H1 (cell line): ENCODE measurements around the gene PRRC1. TPM values are rescaled to one million over a fixed set of nuclear protein-coding genes. Genes with fewer than 3 reads are reported as not detected.
A peak's percentile ranks its signal among the peaks of the same experiment; 100 is the strongest.

Experiments
- CTCF ChIA-PET: fragments of 300-600 bp; sonication (Branson Sonifier 250); formaldehyde crosslinking; loops from one replicate; lab custom pipeline; 2021; ENCODE audit not compliant: partially characterized antibody; lab: Charles Lee
- POLR2A ChIA-PET: fragments of 300-600 bp; sonication (Branson Sonifier 250); formaldehyde crosslinking; loops from one replicate; lab custom pipeline; 2021; ENCODE audit warnings: inconsistent platforms; ENCODE audit not compliant: partially characterized antibody; lab: Charles Lee
- DNase-seq, 2 experiments: peaks; one replicate each; pipeline versions ENCODE4 v3.0.0 to v3.0.0-alpha.2; 2010 to 2022; ENCODE audit warnings: low spot score in 2 of 2, low read depth in 1 of 2, mixed read lengths in 1 of 2
- FAIRE-seq: peaks from 2 replicates; lab custom pipeline; 2011; peaks lifted over from hg19 to GRCh38; lab: Jason Lieb, UNC
- H2AFZ ChIP-seq: 2 replicates; pipeline ENCODE4 v1.8.1; 2012; ENCODE audit warnings: low read length, inconsistent platforms
- H2AK5ac ChIP-seq: 2 replicates; pipeline ENCODE4 v1.6.1; 2013; ENCODE audit warnings: low read depth, low read length
- H2BK120ac ChIP-seq: replicated peaks from 2 replicates; pipeline ENCODE3; 2013; ENCODE audit warnings: low read depth, low read length, inconsistent platforms
- H2BK12ac ChIP-seq: 2 replicates; pipeline ENCODE4 v1.6.1; 2013; ENCODE audit warnings: low read depth, low read length
- H2BK15ac ChIP-seq: 2 replicates; pipeline ENCODE4 v1.6.1; 2013; ENCODE audit warnings: low read length
- H2BK20ac ChIP-seq: 2 replicates; pipeline ENCODE4 v1.6.1; 2013; ENCODE audit warnings: low read length
- H2BK5ac ChIP-seq: 2 replicates; pipeline ENCODE4 v1.6.1; 2013; ENCODE audit warnings: low read depth, low read length
- H3K14ac ChIP-seq: 2 replicates; pipeline ENCODE4 v1.6.1; 2013; ENCODE audit warnings: inconsistent platforms; ENCODE audit not compliant: insufficient read length
- H3K18ac ChIP-seq: 2 replicates; pipeline ENCODE4 v1.6.1; 2013; ENCODE audit warnings: low read length; ENCODE audit errors: extremely low read depth
- H3K23ac ChIP-seq: 2 replicates; pipeline ENCODE4 v1.6.1; 2013; ENCODE audit warnings: inconsistent platforms; ENCODE audit not compliant: insufficient read length
- H3K23me2 ChIP-seq: 2 replicates; pipeline ENCODE4 v1.6.1; 2013; ENCODE audit warnings: low read depth, low read length
- H3K27ac ChIP-seq: 2 replicates; pipeline ENCODE4 v1.6.1; 2011; ENCODE audit warnings: low read depth, low read length, inconsistent platforms
- H3K27me3 ChIP-seq, 4 experiments: replicated peaks in 1 of 4; 1 replicate in 1 of 4; 2 replicates in 3 of 4; pipeline versions ENCODE4 v1.6.1 to v1.8.1; 2011 to 2013; ENCODE audit warnings: low read length in 3 of 4, mild to moderate bottlenecking in 3 of 4, inconsistent platforms in 2 of 4, mixed read lengths in 2 of 4, moderate library complexity in 1 of 4; ENCODE audit not compliant: control insufficient read depth in 3 of 4, insufficient read depth in 3 of 4; ENCODE audit errors: extremely low read depth in 1 of 4
- H3K36me3 ChIP-seq, 4 experiments: 2 replicates each; pipeline versions ENCODE4 v1.6.1 to v1.8.1; 2011 to 2013; ENCODE audit warnings: mild to moderate bottlenecking in 4 of 4, low read length in 3 of 4, moderate library complexity in 2 of 4, control low read depth in 1 of 4, inconsistent platforms in 1 of 4; ENCODE audit not compliant: insufficient read depth in 4 of 4, control insufficient read depth in 2 of 4
- H3K4ac ChIP-seq: replicated peaks from 2 replicates; pipeline ENCODE3; 2013; ENCODE audit warnings: low read length, low read depth, mixed read lengths, inconsistent platforms; ENCODE audit not compliant: insufficient read length
- H3K4me1 ChIP-seq, 4 experiments: replicated peaks in 1 of 4; 1 replicate in 1 of 4; 2 replicates in 3 of 4; pipeline versions ENCODE4 v1.6.1 to v1.8.1; 2011 to 2013; ENCODE audit warnings: low read length in 3 of 4, inconsistent platforms in 2 of 4, mixed read lengths in 1 of 4; ENCODE audit not compliant: insufficient read depth in 4 of 4, control insufficient read depth in 3 of 4
- H3K4me2 ChIP-seq, 2 experiments: 2 replicates each; pipeline versions ENCODE4 v1.6.1 to v1.8.1; 2011 to 2013; ENCODE audit warnings: low read depth in 2 of 2, low read length in 2 of 2, control low read depth in 1 of 2, inconsistent platforms in 1 of 2, mild to moderate bottlenecking in 1 of 2; ENCODE audit not compliant: insufficient read depth in 1 of 2
- H3K4me3 ChIP-seq, 4 experiments: fragments of 200-600, 300-600 bp in 1 of 4; sonication (generic), shearing (Covaris generic), sonication (Bioruptor Twin) in 1 of 4; 2 replicates each; pipeline versions ENCODE4 v1.5.1 to v1.8.1; 2011 to 2016; ENCODE audit warnings: low read length in 4 of 4, low read depth in 3 of 4, control low read depth in 2 of 4, inconsistent platforms in 2 of 4, mild to moderate bottlenecking in 2 of 4, mixed read lengths in 1 of 4, moderate library complexity in 1 of 4; ENCODE audit not compliant: insufficient read depth in 2 of 4; ENCODE audit errors: extremely low read depth in 1 of 4
- H3K56ac ChIP-seq: replicated peaks from 2 replicates; pipeline ENCODE3; 2013; ENCODE audit warnings: low read depth, mild to moderate bottlenecking, mixed read lengths, low read length, inconsistent platforms; ENCODE audit not compliant: insufficient read length
- H3K79me1 ChIP-seq: 2 replicates; pipeline ENCODE4 v1.6.1; 2013; ENCODE audit warnings: low read depth, low read length, control low read depth
- H3K79me2 ChIP-seq, 2 experiments: 2 replicates each; pipeline versions ENCODE4 v1.6.1 to v1.8.1; 2012 to 2013; ENCODE audit warnings: low read length in 2 of 2, mild to moderate bottlenecking in 2 of 2, inconsistent platforms in 1 of 2; ENCODE audit not compliant: insufficient read depth in 2 of 2, control insufficient read depth in 1 of 2
- H3K9ac ChIP-seq, 4 experiments: replicated peaks in 1 of 4; 1 replicate in 1 of 4; 2 replicates in 3 of 4; pipeline versions ENCODE4 v1.6.1 to v1.8.1; 2011 to 2013; ENCODE audit warnings: low read depth in 3 of 4, low read length in 3 of 4, control low read depth in 2 of 4, mild to moderate bottlenecking in 2 of 4, moderate library complexity in 2 of 4, inconsistent platforms in 1 of 4; ENCODE audit errors: extremely low read depth in 1 of 4
- H3K9me3 ChIP-seq, 2 experiments: 2 replicates each; pipeline versions ENCODE4 v1.6.1 to v1.8.1; 2012 to 2013; ENCODE audit warnings: mild to moderate bottlenecking in 2 of 2, moderate library complexity in 2 of 2, control low read depth in 1 of 2, inconsistent platforms in 1 of 2, low read depth in 1 of 2, low read length in 1 of 2, mixed read lengths in 1 of 2; ENCODE audit not compliant: insufficient read depth in 2 of 2
- H4K20me1 ChIP-seq, 2 experiments: replicated peaks in 1 of 2; 2 replicates each; pipeline versions ENCODE3 to v1.8.1; 2011 to 2013; ENCODE audit warnings: inconsistent platforms in 2 of 2, low read length in 2 of 2, mild to moderate bottlenecking in 1 of 2; ENCODE audit not compliant: insufficient read depth in 2 of 2, control insufficient read depth in 1 of 2
- H4K5ac ChIP-seq: 2 replicates; pipeline ENCODE4 v1.6.1; 2013; ENCODE audit warnings: low read length, low read depth, mixed read lengths, inconsistent platforms; ENCODE audit not compliant: insufficient read length
- H4K8ac ChIP-seq: 2 replicates; pipeline ENCODE4 v1.8.0; 2013; ENCODE audit warnings: mild to moderate bottlenecking, moderate library complexity, low read length, inconsistent platforms; ENCODE audit not compliant: insufficient read depth; ENCODE audit errors: extremely low read depth
- H4K91ac ChIP-seq: replicated peaks from 2 replicates; pipeline ENCODE3; 2013; ENCODE audit warnings: low read length, mixed read lengths, inconsistent platforms; ENCODE audit not compliant: insufficient read length
- ATF3 ChIP-seq: IDR thresholded peaks from 2 replicates; pipeline ENCODE4 v1.6.1; 2011; ENCODE audit warnings: low read depth, mild to moderate bottlenecking, low read length; ENCODE audit not compliant: insufficient read depth
- CBX8 ChIP-seq: fragments of 300-800, 300-1000 bp; sonication (generic); IDR thresholded peaks from 2 replicates; pipeline ENCODE4 v1.7.1; 2016; ENCODE audit warnings: low read depth, low read length, borderline replicate concordance
- CTCF ChIP-seq, 3 experiments: IDR thresholded peaks; 1 replicate in 2 of 3; 2 replicates in 1 of 3; pipeline versions ENCODE4 v1.5.1 to v1.6.1; 2011; ENCODE audit warnings: low read length in 3 of 3, mild to moderate bottlenecking in 3 of 3, inconsistent platforms in 2 of 3, low read depth in 1 of 3, moderate library complexity in 1 of 3; ENCODE audit not compliant: insufficient read depth in 1 of 3; ENCODE audit errors: control extremely low read depth in 1 of 3
- KDM4A ChIP-seq: IDR thresholded peaks from one replicate; pipeline ENCODE4 v1.7.1; 2012; ENCODE audit warnings: low read depth, mild to moderate bottlenecking, moderate library complexity, low read length, inconsistent platforms; ENCODE audit not compliant: severe bottlenecking
- WGBS, 2 experiments: shearing (Covaris generic) in 1 of 2; methylation state at CpG; one replicate each; pipeline versions ENCODE4 v1.1.6 to v1.1.7; 2013 to 2015; ENCODE audit warnings: low lambda C conversion rate in 2 of 2, mixed read lengths in 2 of 2, inconsistent platforms in 1 of 2, low coverage in 1 of 2, missing lambda C conversion rate in 1 of 2; ENCODE audit not compliant: insufficient replicate concordance in 2 of 2, insufficient coverage in 1 of 2, insufficient read length in 1 of 2; ENCODE audit errors: extremely low coverage in 1 of 2, missing lambda C conversion rate in 1 of 2; 5-methylcytosine and 5-hydroxymethylcytosine counted together
- polyA plus RNA-seq, 7 experiments: library from polyadenylated mRNA; depleted of rRNA in 3 of 7; stranded (reverse) in 5 of 7; unstranded in 2 of 7; fragments of >200 nt in 5 of 7; fragments of 200-250 nt in 2 of 7; gene quantifications; 1 replicate in 5 of 7; 2 replicates in 1 of 7; 4 replicates in 1 of 7; pipeline versions ENCODE4 v1.2.1 to v1.2.3, GENCODE V29; 2011 to 2013; ENCODE audit warnings: missing spikeins in 2 of 7, mixed read lengths in 2 of 7
- total RNA-seq: library from RNA; stranded (reverse); fragmentation: NEBNext Ultra II Directional; extraction: Animal tissue kit (Norgen Biotek cat#: 25700); gene quantifications from 2 replicates; pipeline ENCODE4 v1.2.1, GENCODE V29; 2021

PRRC1 gene
- total and polyA plus RNA-seq, 2 of the 8 experiments (the other 6 are each of a cell fraction or from before 2014, with no cell fraction given) = 54.6 to 78.6 TPM

GRCh38 chr5:127561254-127561653, 43.8 kb downstream of the PRRC1 start:
- DNase-seq (no peak), FAIRE-seq (no peak)
- Histone ChIP-seq H3K9ac (peak overlapping the region in 1 of 4 experiments; percentile 34; a peak in 1 of 7 replicates), H3K27ac (no peak overlapping the region), H3K27me3 (no peaks in the 10 kb centered on the region), H2BK120ac (no peak overlapping the region), H3K18ac (no peak overlapping the region), H2BK20ac (no peak overlapping the region), H2AFZ (no peak overlapping the region), H3K23me2 (no peaks in the 10 kb centered on the region), H2BK12ac (no peak overlapping the region), H3K56ac (no peak overlapping the region), H3K4me2 (no peak overlapping the region), H3K23ac (no peak overlapping the region), H3K79me1 (no peaks in the 10 kb centered on the region), H4K20me1 (no peaks in the 10 kb centered on the region), H3K4ac (no peak overlapping the region), H3K14ac (no peak overlapping the region), H3K79me2 (no peaks in the 10 kb centered on the region), H3K4me3 (no peak overlapping the region), H2BK5ac (no peak overlapping the region), H3K9me3 (no peaks in the 10 kb centered on the region), H2AK5ac (no peak overlapping the region), H4K8ac (no peak overlapping the region), H3K4me1 (no peaks in the 10 kb centered on the region), H4K91ac (no peak overlapping the region), H4K5ac (no peak overlapping the region), H2BK15ac (no peak overlapping the region), H3K36me3 (no peaks in the 10 kb centered on the region)
- 78% methylated on average over 3 of the region's 3 CpGs; no CpG with 5 or more reads in 1 of the 2 experiments for WGBS, 2 experiments
- no peak for TF ChIP-seq ATF3
- TF ChIP-seq CTCF (IDR thresholded peaks at IDR 0.05; ENCODE audit: control extremely low read depth in 1 of 3, insufficient read depth in 1 of 3, low read depth in 1 of 3, low read length in 3 of 3) = no peak
- TF ChIP-seq CBX8 = no peak
- TF ChIP-seq KDM4A = no peak
- ChIA-PET CTCF (interaction anchor here (1.0 to 4.8 kb wide), 7 partner anchors 11 to 650 kb away, joined by 3 to 28 read pairs (median 8); no protein-coding TSS in a partner anchor), POLR2A (no interaction called here)
